Muscle of leg (tissue), 11 donors: Measurements from ENCODE around the gene TUBA8. TPM values are rescaled to one million over a fixed set of nuclear protein-coding genes. Genes with fewer than 3 reads are reported as not detected.

Experiments
- DNase-seq: peaks from one replicate; pipeline ENCODE4 v3.0.0; 2013
- H3K27ac ChIP-seq: one replicate; pipeline ENCODE4 v1.5.1; 2013; ENCODE audit warnings: mild to moderate bottlenecking, low read length, control low read depth
- H3K27me3 ChIP-seq: one replicate; pipeline ENCODE4 v1.6.1; 2013; ENCODE audit warnings: low read length; ENCODE audit not compliant: control insufficient read depth, insufficient read depth
- H3K36me3 ChIP-seq: one replicate; pipeline ENCODE4 v1.6.1; 2013; ENCODE audit warnings: low read length; ENCODE audit not compliant: control insufficient read depth, insufficient read depth
- H3K4me1 ChIP-seq: one replicate; pipeline ENCODE4 v1.6.1; 2013; ENCODE audit warnings: low read length; ENCODE audit not compliant: control insufficient read depth, insufficient read depth
- H3K4me3 ChIP-seq: one replicate; pipeline ENCODE4 v1.5.1; 2013; ENCODE audit warnings: low read length, control low read depth
- H3K9me3 ChIP-seq: replicated peaks from 2 replicates; pipeline ENCODE4 v1.6.1; 2013; ENCODE audit warnings: low read depth, low read length; ENCODE audit not compliant: control insufficient read depth
- WGBS: methylation state at CpG from one replicate; pipeline ENCODE4 v1.1.5; 2013; ENCODE audit warnings: missing lambda C conversion rate; ENCODE audit not compliant: insufficient coverage; 5-methylcytosine and 5-hydroxymethylcytosine counted together
- polyA plus RNA-seq, 8 donors: library from polyadenylated mRNA; unstranded; fragments of 120-200 nt; gene quantifications; one replicate each; pipeline versions ENCODE4 v1.2.1 to v1.2.3, GENCODE V29; 2013; ENCODE audit warnings: inconsistent platforms in 1 of 8, low replicate concordance in 1 of 8; ENCODE audit not compliant: insufficient read length in 8 of 8, insufficient read depth in 1 of 8
- total RNA-seq: library from RNA; stranded (reverse); fragments of 120-200 nt; gene quantifications from one replicate; pipeline ENCODE4 v1.2.4, GENCODE V29; 2013

Gene TUBA8
- total and polyA plus RNA-seq, 9 donors, result 4.8 to 28.2 (median 14.9) TPM

DNA sequence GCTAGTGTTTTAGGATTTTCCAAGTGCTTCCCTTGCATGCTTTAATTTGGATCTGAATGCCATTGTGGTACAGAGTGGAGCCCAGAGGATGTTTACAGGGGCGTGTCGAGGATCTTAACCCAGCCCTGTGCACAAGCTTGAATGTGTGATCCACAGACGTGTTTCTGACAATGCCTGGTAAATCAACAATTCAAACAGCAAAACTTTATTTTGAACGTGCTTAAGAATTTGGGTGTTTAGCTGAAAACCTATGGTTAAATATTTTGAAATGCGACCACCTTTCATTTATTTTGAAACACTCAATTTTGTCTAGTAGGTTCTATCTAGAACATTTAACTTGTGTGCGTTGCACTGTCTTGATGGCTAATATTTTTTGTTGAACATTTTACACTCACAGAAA is 1.8 kb downstream of the TUBA8 start:
- H3K27ac ChIP-seq, result no peak overlapping the region
- 20% methylated on average over 1 of the region's 6 CpGs for WGBS
- H3K4me1 ChIP-seq, result peaks cover 59% of the 10 kb centered on the region
- no peak overlapping the region for H3K4me3 ChIP-seq
- no peaks in the 10 kb centered on the region for H3K9me3 ChIP-seq
- no peak for DNase-seq
- no peaks in the 10 kb centered on the region for H3K36me3 ChIP-seq
- H3K27me3 ChIP-seq, result peaks cover 22% of the 10 kb centered on the region

DNA sequence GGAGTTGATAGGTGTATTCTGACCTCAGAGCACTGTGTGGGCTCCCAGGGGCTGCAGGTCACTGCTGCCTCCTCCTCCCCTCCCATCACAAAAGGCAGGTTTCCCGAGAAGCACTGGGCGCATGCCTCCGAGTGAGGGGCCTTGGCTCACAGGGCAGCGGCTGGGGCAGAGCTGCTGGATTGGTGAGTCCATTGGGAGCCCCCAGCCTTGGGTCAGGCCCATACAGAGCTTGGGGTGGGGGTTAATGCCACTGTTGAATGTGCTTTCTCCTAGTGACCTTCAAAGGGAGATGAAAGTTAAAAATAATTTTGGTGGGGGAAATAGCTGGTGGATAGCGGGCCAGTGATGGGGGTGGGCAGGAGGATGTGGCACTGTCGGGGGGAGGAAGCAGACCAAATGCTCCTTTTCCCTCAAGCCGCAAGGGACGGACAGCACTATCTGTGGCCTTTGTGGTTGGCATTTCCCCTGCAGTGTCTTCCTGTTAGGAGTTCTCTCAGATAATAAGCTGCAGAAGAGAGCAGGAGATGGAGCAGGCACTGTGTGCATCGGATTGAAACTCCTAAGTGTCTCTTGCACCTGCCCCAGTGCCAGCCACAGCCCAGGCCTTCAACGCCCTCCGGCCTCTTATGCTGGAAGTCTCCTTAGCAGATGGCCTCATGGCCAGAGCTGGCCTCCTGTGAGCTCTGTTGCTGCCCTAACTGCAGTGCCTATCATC is 3.2 kb downstream of the TUBA8 start:
- H3K36me3 ChIP-seq, result no peaks in the 10 kb centered on the region
- no peaks in the 10 kb centered on the region for H3K9me3 ChIP-seq
- no peak overlapping the region for H3K4me3 ChIP-seq
- H3K27me3 ChIP-seq, result peaks cover 22% of the 10 kb centered on the region
- peak overlapping the region; percentile 53 for H3K27ac ChIP-seq
- 73% methylated on average over 9 of the region's 11 CpGs for WGBS
- no peak for DNase-seq
- H3K4me1 ChIP-seq, result peaks cover 60% of the 10 kb centered on the region

DNA sequence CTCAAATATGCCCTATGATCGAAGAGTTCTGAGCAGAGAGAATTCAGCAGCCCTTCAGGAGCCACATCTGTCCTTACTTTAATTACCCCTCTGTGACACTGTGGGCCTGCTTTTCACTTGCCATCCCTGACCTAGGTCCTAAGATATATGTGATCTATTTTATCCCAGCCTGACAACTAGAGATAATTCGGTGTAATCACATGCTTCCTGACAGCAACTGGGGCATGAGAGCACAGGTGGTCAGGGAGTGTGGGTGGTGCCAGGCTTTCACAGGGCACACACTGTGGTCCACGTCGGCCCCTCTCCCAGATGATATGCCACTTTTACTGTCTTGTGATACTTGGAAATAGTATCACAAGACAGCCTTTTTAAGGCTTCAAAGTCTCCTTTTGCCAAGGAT is 3.9 kb downstream of the TUBA8 start:
- WGBS, result 80% methylated on average over 1 of the region's 4 CpGs
- Histone ChIP-seq H3K36me3 (no peaks in the 10 kb centered on the region), H3K4me1 (peaks cover 67% of the 10 kb centered on the region), H3K4me3 (no peak overlapping the region), H3K9me3 (no peaks in the 10 kb centered on the region), H3K27me3 (peaks cover 22% of the 10 kb centered on the region), H3K27ac (peak overlapping the region; percentile 53)
- no peak for DNase-seq

DNA sequence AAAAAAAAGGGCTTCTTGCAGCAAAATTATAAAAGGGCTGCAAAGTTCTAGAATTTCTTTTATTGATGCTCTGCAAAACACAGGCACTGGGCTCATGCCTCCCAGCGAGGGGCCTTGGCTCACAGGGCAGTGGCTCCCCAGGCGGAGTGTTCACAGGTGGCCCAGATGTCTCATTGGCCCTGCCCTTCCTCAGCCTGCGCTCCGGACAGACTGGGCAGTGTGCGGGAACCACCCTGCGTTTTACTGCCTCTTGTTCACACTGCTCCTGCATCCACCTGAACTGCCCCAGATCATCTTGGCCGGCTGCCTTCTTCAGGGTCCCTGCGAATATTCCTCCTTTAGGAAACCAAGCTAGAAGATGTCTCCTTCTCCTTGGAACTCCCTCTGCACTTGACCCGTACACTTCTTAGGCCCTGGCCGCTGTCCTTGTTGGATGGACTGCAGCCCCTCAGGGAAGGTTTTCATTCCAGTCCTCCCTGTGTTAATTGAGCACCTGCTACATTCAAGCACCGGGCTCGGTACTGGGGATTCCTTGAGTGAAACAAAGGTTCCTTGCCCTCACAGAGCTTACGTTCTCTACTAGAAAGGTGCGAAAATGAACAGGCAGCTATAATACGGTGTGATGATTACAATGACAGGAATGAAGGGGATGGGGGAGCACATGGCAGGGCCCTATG is 4.5 kb downstream of the TUBA8 start:
- peaks cover 66% of the 10 kb centered on the region for H3K4me1 ChIP-seq
- H3K27me3 ChIP-seq, result peaks cover 16% of the 10 kb centered on the region
- 84% methylated on average over 13 of the region's 15 CpGs for WGBS
- no peaks in the 10 kb centered on the region for H3K36me3 ChIP-seq
- peak overlapping the region; percentile 78 for H3K27ac ChIP-seq
- no peaks in the 10 kb centered on the region for H3K9me3 ChIP-seq
- no peak for DNase-seq
- H3K4me3 ChIP-seq, result no peak overlapping the region

DNA sequence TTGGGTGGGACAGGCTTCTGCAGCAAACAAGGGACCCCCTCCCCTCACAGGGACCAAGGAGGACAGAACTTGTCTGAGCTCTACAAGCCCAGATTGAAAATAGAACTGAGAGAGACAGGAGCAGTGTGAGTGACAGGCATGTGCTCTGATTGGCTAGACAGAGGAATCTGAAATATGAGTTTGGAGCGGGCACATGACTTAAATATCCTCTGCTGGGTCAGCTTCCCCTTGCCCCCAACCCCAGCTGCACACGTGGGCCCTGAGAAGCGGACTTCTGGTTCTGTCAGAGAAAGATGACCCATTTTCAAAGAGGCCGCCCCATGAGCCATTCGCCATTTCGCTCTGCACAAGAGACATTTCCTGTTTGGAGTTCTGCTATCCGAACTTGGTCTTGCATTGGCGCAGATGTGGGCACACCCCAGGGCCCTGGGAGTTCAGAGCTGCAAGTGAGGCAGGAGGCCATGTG is 5.3 kb downstream of the TUBA8 start:
- 68% methylated on average over 7 of the region's 8 CpGs for WGBS
- peak; percentile 45 for DNase-seq
- Histone ChIP-seq H3K9me3 (no peaks in the 10 kb centered on the region), H3K4me1 (peaks cover 64% of the 10 kb centered on the region), H3K36me3 (no peaks in the 10 kb centered on the region), H3K27ac (peak overlapping the region; percentile 78), H3K4me3 (no peak overlapping the region), H3K27me3 (peaks cover 10% of the 10 kb centered on the region)

DNA sequence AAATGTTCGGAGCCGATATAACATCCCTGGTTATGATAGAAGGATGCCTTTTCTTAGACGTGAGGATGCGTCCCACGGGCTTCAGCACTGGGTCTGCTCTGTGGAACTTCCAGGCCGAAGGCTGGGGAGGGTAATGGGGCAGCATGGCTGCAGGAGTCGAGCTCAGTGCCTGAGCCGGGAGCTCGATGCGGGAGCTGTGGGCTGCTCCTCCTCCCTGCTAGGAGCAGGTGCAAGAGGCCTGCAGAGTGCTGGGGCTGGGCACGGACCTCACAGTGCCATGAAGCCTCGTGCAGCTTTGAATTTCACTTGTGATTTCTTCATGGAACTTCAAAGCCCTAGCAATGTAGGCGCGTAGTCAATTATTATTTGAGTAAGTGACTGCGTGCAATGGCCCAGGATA is 6.0 kb downstream of the TUBA8 start:
- peak; percentile 38 for DNase-seq
- 80% methylated on average over 12 of the region's 15 CpGs for whole genome bisulfite sequencing
- no peak overlapping the region for H3K4me3 ChIP-seq

DNA sequence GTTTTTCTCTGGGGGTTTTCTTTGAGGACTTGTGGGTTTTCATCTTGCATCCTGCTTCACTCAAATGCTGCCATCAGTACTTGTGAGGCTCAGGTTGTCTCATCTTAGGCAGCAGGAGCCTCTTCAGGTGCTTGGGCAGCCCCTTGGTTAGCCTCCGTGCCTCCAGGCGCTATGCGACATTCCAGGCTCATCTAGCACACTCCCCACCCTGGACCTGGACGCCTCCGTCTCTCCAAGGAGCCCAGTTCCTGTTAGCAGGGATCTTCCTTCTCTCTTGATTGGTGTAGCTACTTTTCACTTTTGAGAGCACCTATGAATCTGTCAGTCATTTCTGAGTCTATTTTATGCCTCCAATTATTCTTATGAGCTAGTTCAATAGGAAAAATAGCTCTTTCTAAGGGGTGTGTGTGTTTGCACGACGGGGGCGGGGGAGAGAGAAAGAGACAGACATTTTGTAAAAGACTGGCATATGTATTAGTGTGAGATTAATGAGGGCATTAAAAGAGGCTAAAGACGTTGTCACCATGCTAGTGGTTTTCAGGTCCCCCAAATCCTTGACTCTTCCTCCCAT is 7.8 kb downstream of the TUBA8 start:
- peaks cover 4% of the 10 kb centered on the region for H3K36me3 ChIP-seq

More for the DNA sequence above, 6.0 kb downstream of the TUBA8 start:
- Histone ChIP-seq H3K27ac (peak overlapping the region; percentile 76), H3K4me1 (peaks cover 64% of the 10 kb centered on the region), H3K27me3 (peaks cover 4% of the 10 kb centered on the region), H3K9me3 (no peaks in the 10 kb centered on the region), H3K36me3 (no peaks in the 10 kb centered on the region)

DNA sequence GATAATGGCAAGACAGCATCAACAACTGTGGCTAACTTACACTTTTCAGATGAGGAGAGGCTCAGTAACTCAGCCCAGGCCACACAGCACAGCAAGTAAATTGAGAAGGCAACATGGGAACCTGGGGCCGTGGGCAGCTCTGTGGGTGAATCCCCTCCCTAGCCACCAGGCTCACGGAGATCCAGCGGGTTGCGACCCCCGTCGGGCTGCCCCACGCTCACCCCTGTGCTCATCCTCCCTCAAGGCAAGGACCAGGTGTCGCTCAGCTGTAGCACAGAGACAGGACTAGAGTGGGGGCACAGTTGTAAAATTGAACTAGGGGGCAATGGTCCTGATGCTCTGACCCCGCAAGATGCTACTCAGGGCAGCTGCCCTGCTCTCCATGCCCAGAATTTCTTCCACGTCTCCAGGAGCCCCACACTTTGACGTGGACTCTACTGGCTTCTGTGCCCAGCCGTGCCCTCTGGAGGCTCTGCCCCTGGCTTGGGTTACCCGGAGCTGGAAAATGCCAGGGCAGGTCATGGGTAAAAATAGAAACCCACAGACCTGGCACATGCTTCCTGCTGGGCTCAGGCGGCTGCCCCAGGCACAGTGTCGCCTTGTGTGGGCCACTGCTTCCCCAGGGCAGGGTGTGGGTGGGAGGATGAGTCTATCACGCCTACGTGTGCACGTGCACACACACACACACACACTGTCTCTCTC is 9.0 kb downstream of the TUBA8 start:
- peak overlapping the region; percentile 82 for H3K27ac ChIP-seq
- no peak overlapping the region for H3K4me3 ChIP-seq
- peaks cover 4% of the 10 kb centered on the region for H3K36me3 ChIP-seq
- no peaks in the 10 kb centered on the region for H3K27me3 ChIP-seq
- peak; percentile 55 for DNase-seq
- H3K9me3 ChIP-seq, result no peaks in the 10 kb centered on the region
- H3K4me1 ChIP-seq, result peaks cover 43% of the 10 kb centered on the region
- WGBS, result 89% methylated on average over 9 of the region's 18 CpGs

More for the DNA sequence above, 7.8 kb downstream of the TUBA8 start:
- H3K9me3 ChIP-seq, result no peaks in the 10 kb centered on the region
- 73% methylated on average over 7 of the region's 9 CpGs for WGBS
- peak overlapping the region; percentile 82 for H3K27ac ChIP-seq
- no peak for DNase-seq
- no peak overlapping the region for H3K4me3 ChIP-seq
- H3K4me1 ChIP-seq, result peaks cover 54% of the 10 kb centered on the region
- no peaks in the 10 kb centered on the region for H3K27me3 ChIP-seq

DNA sequence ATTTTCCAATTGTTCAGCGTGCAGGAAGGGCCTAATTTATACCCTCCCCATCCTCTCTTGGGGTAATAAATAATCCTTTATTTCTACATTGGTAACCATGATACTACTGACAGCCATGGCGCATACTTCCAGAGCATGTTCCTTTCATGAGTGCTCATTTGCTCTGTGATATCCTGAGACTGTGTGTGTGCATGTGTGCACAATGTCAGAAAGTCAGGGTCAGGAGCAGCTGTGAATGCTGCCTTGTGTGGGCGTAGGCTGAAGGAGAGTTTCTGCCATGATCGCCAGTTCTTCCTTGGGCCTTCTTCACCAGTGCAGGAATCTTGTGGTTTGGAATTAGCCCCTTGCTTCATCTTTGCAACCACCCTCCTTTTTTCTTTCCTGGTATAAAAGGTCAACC is 10.2 kb downstream of the TUBA8 start:
- H3K4me3 ChIP-seq, result no peak overlapping the region
- 100% methylated on average over 1 of the region's 4 CpGs for WGBS
- H3K9me3 ChIP-seq, result no peaks in the 10 kb centered on the region
- DNase-seq, result no peak
- peaks cover 30% of the 10 kb centered on the region for H3K4me1 ChIP-seq
- H3K36me3 ChIP-seq, result peaks cover 4% of the 10 kb centered on the region
- H3K27me3 ChIP-seq, result no peaks in the 10 kb centered on the region
- H3K27ac ChIP-seq, result peak overlapping the region; percentile 51

DNA sequence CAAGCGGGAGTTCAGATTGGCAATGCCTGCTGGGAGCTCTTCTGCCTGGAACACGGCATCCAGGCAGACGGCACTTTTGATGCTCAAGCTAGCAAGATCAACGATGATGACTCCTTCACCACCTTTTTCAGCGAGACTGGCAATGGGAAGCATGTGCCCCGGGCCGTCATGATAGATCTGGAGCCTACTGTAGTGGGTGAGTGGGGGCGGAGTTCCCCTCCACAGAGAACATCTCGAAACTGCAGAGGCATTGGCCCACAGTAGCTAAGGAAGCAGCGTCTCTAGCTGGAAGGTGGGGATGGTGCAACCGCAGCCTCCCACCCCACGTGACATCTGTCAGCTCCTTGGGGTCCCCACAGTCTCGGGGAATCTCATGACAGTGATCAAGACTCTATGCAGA is 10.9 kb downstream of the TUBA8 start:
- H3K4me1 ChIP-seq, result peaks cover 25% of the 10 kb centered on the region
- no peaks in the 10 kb centered on the region for H3K27me3 ChIP-seq
- DNase-seq, result no peak
- H3K36me3 ChIP-seq, result peaks cover 7% of the 10 kb centered on the region
- H3K4me3 ChIP-seq, result no peak overlapping the region
- WGBS, result 83% methylated on average over 5 of the region's 13 CpGs
- no peaks in the 10 kb centered on the region for H3K9me3 ChIP-seq
- H3K27ac ChIP-seq, result no peak overlapping the region
